Endothelial cell of umbilical vein (primary cell): ENCODE results near the gene ZNF439.

Source experiments
- CTCF ChIP-seq, 2 donors: IDR thresholded peaks; 1 replicate in 1 of 2; 2 replicates in 1 of 2; pipeline ENCODE4 v1.5.1; 2011; ENCODE audit warnings: low read length in 2 of 2, mild to moderate bottlenecking in 2 of 2, moderate library complexity in 2 of 2, control low read depth in 1 of 2, inconsistent platforms in 1 of 2, low read depth in 1 of 2; ENCODE audit not compliant: insufficient read depth in 1 of 2; ENCODE audit errors: extremely low read depth in 1 of 2
- EZH2 ChIP-seq: IDR thresholded peaks from 2 replicates; pipeline ENCODE4 v1.6.1; 2012; ENCODE audit warnings: borderline replicate concordance, low read depth, mild to moderate bottlenecking, moderate library complexity, low read length, inconsistent platforms; ENCODE audit not compliant: severe bottlenecking
- POLR2AphosphoS5 ChIP-seq: IDR thresholded peaks from 2 replicates; pipeline ENCODE4 v1.6.1; 2012; ENCODE audit warnings: low read depth, mild to moderate bottlenecking, control low read depth, low read length, moderate library complexity; ENCODE audit not compliant: insufficient read depth

GRCh38 chr19:11887234-11887610, 38.7 kb downstream of the ZNF439 start:
- no peak for TF ChIP-seq CTCF (IDR thresholded peaks at IDR 0.05; ENCODE audit: extremely low read depth in 1 of 2, insufficient read depth in 1 of 2, low read depth in 1 of 2, low read length in 2 of 2)
- no peak for TF ChIP-seq EZH2
- TF ChIP-seq POLR2AphosphoS5 = no peak
